Endodermal cell (in vitro differentiated cells): ENCODE data around the gene ANKRD18B. TPM values are rescaled to one million over a fixed set of nuclear protein-coding genes. Genes with fewer than 3 reads are reported as not detected.
"Not testable (repeated sequence)": the region's sequence is repeated elsewhere in the genome, so short reads cannot be mapped to it uniquely, and the experiment has no call there.

Experiments used
- DNase-seq: peaks from one replicate; pipeline ENCODE4 v3.0.0-alpha.2; 2017
- H3K27ac ChIP-seq: 2 replicates; pipeline ENCODE4 v1.5.1; 2013; ENCODE audit warnings: mild to moderate bottlenecking, low read depth, low read length, moderate library complexity
- H3K27me3 ChIP-seq: 2 replicates; pipeline ENCODE4 v1.6.1; 2013; ENCODE audit warnings: mild to moderate bottlenecking, low read length, moderate library complexity; ENCODE audit not compliant: insufficient read depth, control insufficient read depth, poor library complexity, severe bottlenecking
- H3K36me3 ChIP-seq: 2 replicates; pipeline ENCODE4 v1.7.0; 2013; ENCODE audit warnings: mild to moderate bottlenecking, low read length, moderate library complexity; ENCODE audit not compliant: control insufficient read depth, insufficient read depth
- H3K4me1 ChIP-seq: one replicate; pipeline ENCODE4 v1.7.0; 2013; ENCODE audit warnings: low read length; ENCODE audit not compliant: control insufficient read depth, insufficient read depth
- H3K4me3 ChIP-seq: 2 replicates; pipeline ENCODE4 v1.5.1; 2013; ENCODE audit warnings: mild to moderate bottlenecking, low read length, moderate library complexity
- H3K9ac ChIP-seq: 2 replicates; pipeline ENCODE4 v1.6.1; 2013; ENCODE audit warnings: mild to moderate bottlenecking, low read length, moderate library complexity; ENCODE audit not compliant: poor library complexity, severe bottlenecking; ENCODE audit errors: extremely low read depth
- H3K9me3 ChIP-seq: 2 replicates; pipeline ENCODE4 v1.6.1; 2013; ENCODE audit warnings: mild to moderate bottlenecking, low read length, moderate library complexity; ENCODE audit not compliant: control insufficient read depth
- H3K27ac Mint-ChIP-seq: 2 replicates; pipeline ENCODE4 v1.8.0; 2020; ENCODE audit warnings: mixed read lengths
- H3K27me3 Mint-ChIP-seq: 2 replicates; pipeline ENCODE4 v1.8.0; 2021; ENCODE audit warnings: mild to moderate bottlenecking, mixed read lengths; ENCODE audit not compliant: insufficient read depth
- H3K36me3 Mint-ChIP-seq: 2 replicates; pipeline ENCODE4 v1.8.0; 2020; ENCODE audit warnings: low read depth, mixed read lengths
- H3K4me1 Mint-ChIP-seq: 2 replicates; pipeline ENCODE4 v1.8.0; 2020; ENCODE audit warnings: mixed read lengths
- H3K4me3 Mint-ChIP-seq: 2 replicates; pipeline ENCODE4 v1.8.0; 2020; ENCODE audit warnings: mild to moderate bottlenecking, moderate library complexity, mixed read lengths
- H3K9me3 Mint-ChIP-seq: 2 replicates; pipeline ENCODE4 v1.8.0; 2020; ENCODE audit warnings: mild to moderate bottlenecking, mixed read lengths
- CTCF ChIP-seq: fragments of 200-600 bp; sonication (generic); conservative IDR thresholded peaks from 2 replicates; pipeline ENCODE4 v1.5.0; 2021; ENCODE audit warnings: antibody characterized with exemption, mild to moderate bottlenecking
- WGBS, 2 experiments: methylation state at CpG; one replicate each; pipeline versions ENCODE4 v1.1.5 to v1.1.7; 2013; ENCODE audit warnings: missing lambda C conversion rate in 2 of 2, mixed read lengths in 1 of 2; ENCODE audit not compliant: insufficient coverage in 1 of 2, insufficient read length in 1 of 2; 5-methylcytosine and 5-hydroxymethylcytosine counted together
- total RNA-seq, 2 donors: library from RNA; stranded (reverse); fragmentation: NEBNext Ultra II Directional in 1 of 2; extraction: Animal tissue kit (Norgen Biotek cat#: 25700) in 1 of 2; gene quantifications; 2 replicates in 1 of 2; 3 replicates in 1 of 2; pipeline ENCODE4 v1.2.1, GENCODE V29; 2021

The ANKRD18B gene
- total RNA-seq, 2 donors from 2014 or later, result 6.7 to 9.7 TPM

- WGBS, 2 experiments, result 37% methylated on average over 2 of the region's 2 CpGs; no CpG with 5 or more reads in 1 of the 2 experiments
- H3K4me3 Mint-ChIP-seq, result not testable (repeated sequence)
These were observed 8.6 kb upstream of the ANKRD18B start for GRCh38 chr9:33515342-33515995.

GRCh38 chr9:33516397-33516796, 7.7 kb upstream of the ANKRD18B start:
- H3K36me3 Mint-ChIP-seq, H3K4me3 Mint-ChIP-seq: not testable (repeated sequence)
- peaks cover 19% of the 10 kb centered on the region for H3K9me3 Mint-ChIP-seq

More at GRCh38 chr9:33515342-33515995, 8.6 kb upstream of the ANKRD18B start:
- not testable (repeated sequence) for H3K4me1 Mint-ChIP-seq, H3K4me3 ChIP-seq, H3K9ac ChIP-seq, H3K27me3 ChIP-seq, H3K27me3 Mint-ChIP-seq, H3K4me1 ChIP-seq, H3K36me3 ChIP-seq, H3K36me3 Mint-ChIP-seq, H3K27ac ChIP-seq
- peak overlapping the region; percentile 79 for H3K27ac Mint-ChIP-seq
- H3K9me3 Mint-ChIP-seq, result peaks cover 19% of the 10 kb centered on the region
- peaks cover 15% of the 10 kb centered on the region for H3K9me3 ChIP-seq
- peak; percentile 51 for DNase-seq

GRCh38 chr9:33517373-33517772, 6.7 kb upstream of the ANKRD18B start:
- H3K36me3 Mint-ChIP-seq, result no peaks in the 10 kb centered on the region
- Histone ChIP-seq H3K4me1 (no peaks in the 10 kb centered on the region), H3K36me3 (no peaks in the 10 kb centered on the region), H3K27ac (no peak overlapping the region), H3K9ac (no peak overlapping the region), H3K4me3 (no peak overlapping the region), H3K27me3 (no peaks in the 10 kb centered on the region), H3K9me3 (peaks cover 15% of the 10 kb centered on the region)
- H3K4me3 Mint-ChIP-seq, result no peak overlapping the region
- no peak for DNase-seq
- 83% methylated on average over 2 of the region's 2 CpGs; no CpG with 5 or more reads in 1 of the 2 experiments for WGBS, 2 experiments
- peak; percentile 83 for TF ChIP-seq CTCF
- peaks cover 3% of the 10 kb centered on the region for H3K4me1 Mint-ChIP-seq
- H3K27ac Mint-ChIP-seq, result no peak overlapping the region
- peaks cover 3% of the 10 kb centered on the region for H3K27me3 Mint-ChIP-seq
- peaks cover 19% of the 10 kb centered on the region for H3K9me3 Mint-ChIP-seq

More at GRCh38 chr9:33516397-33516796, 7.7 kb upstream of the ANKRD18B start:
- H3K27me3 ChIP-seq, H3K27me3 Mint-ChIP-seq, H3K4me1 ChIP-seq, H3K36me3 ChIP-seq, H3K4me3 ChIP-seq, DNase-seq, H3K9ac ChIP-seq, H3K27ac Mint-ChIP-seq, H3K27ac ChIP-seq, H3K4me1 Mint-ChIP-seq: not testable (repeated sequence)
- H3K9me3 ChIP-seq, result peaks cover 15% of the 10 kb centered on the region
- WGBS, 2 experiments, result no CpG with 5 or more reads among the region's 1 CpG

- H3K4me1 ChIP-seq, H3K4me3 Mint-ChIP-seq, H3K4me3 ChIP-seq, H3K9ac ChIP-seq, H3K4me1 Mint-ChIP-seq, H3K27me3 ChIP-seq, DNase-seq, H3K36me3 Mint-ChIP-seq, H3K27ac Mint-ChIP-seq, H3K36me3 ChIP-seq, H3K27ac ChIP-seq, H3K27me3 Mint-ChIP-seq: not testable (repeated sequence)
- peaks cover 15% of the 10 kb centered on the region for H3K9me3 ChIP-seq
- 68 to 80% methylated on average over 1 to 6 of the region's 6 CpGs for WGBS, 2 experiments
- peaks cover 20% of the 10 kb centered on the region for H3K9me3 Mint-ChIP-seq
These were observed 6.0 kb upstream of the ANKRD18B start for GRCh38 chr9:33517934-33518577.

GRCh38 chr9:33521861-33522260, 2.2 kb upstream of the ANKRD18B start:
- not testable (repeated sequence) for H3K4me3 Mint-ChIP-seq, H3K9ac ChIP-seq, H3K4me1 ChIP-seq, H3K36me3 Mint-ChIP-seq, H3K36me3 ChIP-seq, DNase-seq, H3K27ac Mint-ChIP-seq, H3K9me3 Mint-ChIP-seq, H3K27ac ChIP-seq, H3K9me3 ChIP-seq, H3K4me1 Mint-ChIP-seq, H3K4me3 ChIP-seq
- 78% methylated on average over 6 of the region's 6 CpGs; no CpG with 5 or more reads in 1 of the 2 experiments for WGBS, 2 experiments
- peaks cover 13% of the 10 kb centered on the region for H3K27me3 ChIP-seq
- peaks cover 18% of the 10 kb centered on the region for H3K27me3 Mint-ChIP-seq
